Superior temporal gyrus (tissue), 1 donor: ENCODE measurements around the gene TMPRSS13.
"Not testable (repeated sequence)": the region's sequence is repeated elsewhere in the genome, so short reads cannot be mapped to it uniquely, and the experiment has no call there.

Experiments
- DNase-seq: peaks from one replicate; pipeline ENCODE4 v3.0.0-alpha.2; 2016; ENCODE audit errors: extremely low spot score

Gene TMPRSS13

GRCh38 chr11:117950993-117951961, 22.1 kb upstream of the TMPRSS13 start:
- DNase-seq, result no peak

GRCh38 chr11:117950301-117950700, 21.1 kb upstream of the TMPRSS13 start:
- DNase-seq, result no peak

- no peak for DNase-seq
Observed at GRCh38 chr11:117949062-117949461, 19.9 kb upstream of the TMPRSS13 start.

- not testable (repeated sequence) for DNase-seq
Observed at GRCh38 chr11:117948466-117948865, 19.3 kb upstream of the TMPRSS13 start.

GRCh38 chr11:117947751-117948150, 18.5 kb upstream of the TMPRSS13 start:
- not testable (repeated sequence) for DNase-seq

- DNase-seq, result peak; percentile 96
Observed at GRCh38 chr11:117946842-117947526, 17.8 kb upstream of the TMPRSS13 start.

GRCh38 chr11:117946156-117946841, 17.1 kb upstream of the TMPRSS13 start:
- DNase-seq, result no peak

- DNase-seq, result no peak
Observed at GRCh38 chr11:117945047-117945810, 16.0 kb upstream of the TMPRSS13 start.

- DNase-seq, result no peak
Observed at GRCh38 chr11:117944554-117944953, 15.4 kb upstream of the TMPRSS13 start.

GRCh38 chr11:117941976-117942654, 12.9 kb upstream of the TMPRSS13 start:
- no peak for DNase-seq

GRCh38 chr11:117941163-117941707, 12.0 kb upstream of the TMPRSS13 start:
- no peak for DNase-seq

- DNase-seq, result no peak
Observed at GRCh38 chr11:117940736-117941135, 11.5 kb upstream of the TMPRSS13 start.

- DNase-seq, result no peak
Observed at GRCh38 chr11:117936973-117937372, 7.8 kb upstream of the TMPRSS13 start.

GRCh38 chr11:117934526-117935307, 5.5 kb upstream of the TMPRSS13 start:
- DNase-seq, result no peak

- DNase-seq, result no peak
Observed at GRCh38 chr11:117933930-117934329, 4.7 kb upstream of the TMPRSS13 start.

GRCh38 chr11:117933475-117933874, 4.3 kb upstream of the TMPRSS13 start:
- DNase-seq, result no peak

GRCh38 chr11:117932947-117933346, 3.7 kb upstream of the TMPRSS13 start:
- DNase-seq, result no peak

GRCh38 chr11:117932426-117932825, 3.2 kb upstream of the TMPRSS13 start:
- no peak for DNase-seq

- DNase-seq, result no peak
Observed at GRCh38 chr11:117931971-117932370, 2.8 kb upstream of the TMPRSS13 start.
